M059J (cell line): ENCODE measurements around the gene CYP2C9. TPM values are rescaled to one million over a fixed set of nuclear protein-coding genes. Genes with fewer than 3 reads are reported as not detected.

Experiments
- DNase-seq: peaks from one replicate; pipeline ENCODE4 v3.0.0-alpha.2; 2012; ENCODE audit warnings: low read depth
- total RNA-seq: library from RNA; depleted of rRNA; stranded (reverse); fragments of >200 nt; shearing (Covaris generic); gene quantifications from 2 replicates; pipeline ENCODE4 v1.2.3, GENCODE V29; 2014; rRNA removed

The CYP2C9 gene
- total RNA-seq, 1 experiment from 2014 or later = not detected

- DNase-seq = no peak
These were observed 100.8 kb downstream of the CYP2C9 start for GRCh38 chr10:95039281-95039680.

Other genes with a start within 250 kb of the CYP2C9 start
- gene CYP2C19, start 176.0 kb upstream of the CYP2C9 start, total RNA-seq = not detected in 2 replicates
- not detected in 2 replicates for gene CYP2C8, start 130.8 kb downstream of the CYP2C9 start, total RNA-seq